ENCODE data around the gene GPRIN1. TPM values are rescaled to one million over a fixed set of nuclear protein-coding genes. Genes with fewer than 3 reads are reported as not detected.
"Not testable (repeated sequence)": the region's sequence is repeated elsewhere in the genome, so short reads cannot be mapped to it uniquely, and the experiment has no call there.

The GPRIN1 gene
- polyA plus RNA-seq, 3 donors from 2014 or later: 0.34 to 0.63 (median 0.46) TPM

GRCh38 chr5:176595386-176595943 lies 14.5 kb downstream of the GPRIN1 start:
- H3K4me3 Mint-ChIP-seq: no peak overlapping the region
- H3K27ac Mint-ChIP-seq: no peak overlapping the region
- peaks cover 0 to 11% (median 6%) of the 10 kb centered on the region in 3 donors for H3K27me3 Mint-ChIP-seq (ENCODE audit: low read depth in 3 of 3)

GRCh38 chr5:176594554-176594953 lies 15.4 kb downstream of the GPRIN1 start:
- Mint-ChIP-seq H3K4me1 (peaks cover 7% of the 10 kb centered on the region in 2 donors), H3K27ac (no peak overlapping the region), H3K9me3 (peaks cover 0 to 2% (median 0%) of the 10 kb centered on the region in 6 donors), H3K4me3 (peak overlapping the region in 1 of 5 donors; percentile 38), H3K27me3 (ENCODE audit: low read depth in 3 of 3) (peaks cover 0 to 11% (median 4%) of the 10 kb centered on the region in 3 donors), H3K36me3 (no peaks in the 10 kb centered on the region)
- no peak for DNase-seq

More at GRCh38 chr5:176595386-176595943, 14.5 kb downstream of the GPRIN1 start:
- DNase-seq: no peak
- H3K9me3 Mint-ChIP-seq: peaks cover 0 to 2% (median 0%) of the 10 kb centered on the region in 6 donors
- H3K36me3 Mint-ChIP-seq: no peaks in the 10 kb centered on the region
- peaks cover 7% of the 10 kb centered on the region in 2 donors for H3K4me1 Mint-ChIP-seq

DNA sequence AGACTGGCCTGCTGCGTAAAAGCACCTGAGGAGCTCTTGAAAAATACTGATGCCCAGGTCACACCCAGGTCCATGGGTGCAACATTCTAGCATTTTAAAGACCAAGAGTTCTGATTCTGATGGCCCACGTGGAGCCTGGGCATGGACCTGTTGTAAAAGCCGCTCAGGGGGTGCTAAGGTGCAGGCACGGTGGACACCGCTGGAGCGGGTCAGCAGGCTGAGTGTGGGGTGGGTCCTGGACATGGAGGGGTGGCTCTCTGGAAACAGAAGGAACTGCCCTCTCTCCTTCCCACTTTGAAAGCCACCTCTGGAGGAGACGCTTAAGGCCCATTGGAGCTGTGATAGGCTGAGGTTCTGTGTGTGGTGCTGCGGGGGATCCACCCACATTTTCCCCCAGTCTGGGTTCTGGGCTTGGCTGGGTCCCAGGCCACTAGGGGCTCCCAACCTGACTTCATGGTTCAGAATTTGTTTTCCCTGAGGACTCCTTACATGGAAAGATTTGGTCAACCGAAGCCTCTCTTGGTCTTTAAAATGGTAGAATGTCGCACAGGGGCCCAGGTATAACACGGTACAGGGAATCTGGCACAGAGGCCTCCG lies 16.6 kb downstream of the GPRIN1 start:
- H3K36me3 Mint-ChIP-seq: no peaks in the 10 kb centered on the region
- DNase-seq: no peak
- peaks cover 6 to 7% of the 10 kb centered on the region in 2 donors for H3K4me1 Mint-ChIP-seq
- peaks cover 0 to 2% (median 0%) of the 10 kb centered on the region in 6 donors for H3K9me3 Mint-ChIP-seq
- no peak overlapping the region for H3K4me3 Mint-ChIP-seq
- peaks cover 0 to 11% (median 3%) of the 10 kb centered on the region in 3 donors for H3K27me3 Mint-ChIP-seq (ENCODE audit: low read depth in 3 of 3)
- H3K27ac Mint-ChIP-seq: no peak overlapping the region

- Mint-ChIP-seq H3K4me1 (peaks cover 6 to 7% of the 10 kb centered on the region in 2 donors), H3K9me3 (peaks cover 0 to 2% (median 0%) of the 10 kb centered on the region in 6 donors), H3K27ac (no peak overlapping the region), H3K4me3 (no peak overlapping the region), H3K27me3 (ENCODE audit: low read depth in 3 of 3) (peaks cover 0 to 7% (median 2%) of the 10 kb centered on the region in 3 donors), H3K36me3 (no peaks in the 10 kb centered on the region)
- DNase-seq: no peak
These were observed 17.4 kb downstream of the GPRIN1 start for GRCh38 chr5:176592573-176592972.

DNA sequence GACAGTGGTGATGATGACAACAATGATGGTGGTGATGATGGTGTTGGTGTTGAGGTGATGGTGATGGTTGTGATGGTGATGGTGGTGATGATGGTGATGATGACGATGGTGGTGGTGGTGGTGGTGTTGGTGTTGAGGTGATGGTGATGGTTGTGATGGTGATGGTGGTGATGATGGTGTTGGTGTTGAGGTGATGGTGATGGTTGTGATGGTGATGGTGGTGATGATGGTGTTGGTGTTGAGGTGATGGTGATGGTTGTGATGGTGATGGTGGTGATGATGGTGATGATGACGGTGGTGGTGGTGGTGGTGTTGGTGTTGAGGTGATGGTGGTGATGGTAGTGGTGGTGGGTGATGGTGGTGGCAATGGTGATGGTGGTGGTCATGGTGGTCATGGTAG lies 18.3 kb downstream of the GPRIN1 start:
- H3K9me3 Mint-ChIP-seq; H3K4me3 Mint-ChIP-seq; DNase-seq; H3K27ac Mint-ChIP-seq; H3K27me3 Mint-ChIP-seq (ENCODE audit: low read depth in 3 of 3); H3K4me1 Mint-ChIP-seq; H3K36me3 Mint-ChIP-seq: not testable (repeated sequence)

DNA sequence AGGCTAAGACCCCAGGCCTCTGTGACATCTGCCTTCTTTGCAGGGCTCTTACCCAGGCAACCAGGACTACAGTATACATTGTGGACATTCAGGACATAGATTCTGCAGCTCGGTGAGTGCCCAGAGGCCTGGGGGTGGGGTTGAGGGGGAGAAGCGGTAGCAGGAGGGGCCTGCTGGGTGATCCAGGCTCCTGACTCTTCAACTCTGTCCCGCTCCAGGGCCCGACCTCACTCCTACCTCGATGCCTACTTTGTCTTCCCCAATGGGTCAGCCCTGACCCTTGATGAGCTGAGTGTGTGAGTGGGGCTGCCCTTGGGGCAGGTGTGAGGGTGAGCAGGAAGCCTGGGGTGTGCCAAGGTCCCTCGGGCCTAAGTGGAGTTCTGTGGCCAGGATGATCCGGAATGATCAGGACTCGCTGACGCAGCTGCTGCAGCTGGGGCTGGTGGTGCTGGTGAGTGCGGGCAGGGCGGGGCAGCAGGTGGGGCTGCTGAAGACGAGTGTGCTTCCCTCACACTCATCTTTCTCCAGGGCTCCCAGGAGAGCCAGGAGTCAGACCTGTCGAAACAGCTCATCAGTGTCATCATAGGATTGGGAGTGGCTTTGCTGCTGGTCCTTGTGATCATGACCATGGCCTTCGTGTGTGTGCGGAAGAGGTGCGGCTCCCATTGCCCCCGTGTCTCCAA lies 19.8 kb downstream of the GPRIN1 start:
- no peak overlapping the region for H3K27ac Mint-ChIP-seq
- H3K9me3 Mint-ChIP-seq: peaks cover 0 to 2% (median 0%) of the 10 kb centered on the region in 6 donors
- peaks cover 0 to 4% (median 2%) of the 10 kb centered on the region in 3 donors for H3K27me3 Mint-ChIP-seq (ENCODE audit: low read depth in 3 of 3)
- H3K36me3 Mint-ChIP-seq: no peaks in the 10 kb centered on the region
- H3K4me3 Mint-ChIP-seq: no peak overlapping the region
- H3K4me1 Mint-ChIP-seq: no peaks in the 10 kb centered on the region
- no peak for DNase-seq

DNA sequence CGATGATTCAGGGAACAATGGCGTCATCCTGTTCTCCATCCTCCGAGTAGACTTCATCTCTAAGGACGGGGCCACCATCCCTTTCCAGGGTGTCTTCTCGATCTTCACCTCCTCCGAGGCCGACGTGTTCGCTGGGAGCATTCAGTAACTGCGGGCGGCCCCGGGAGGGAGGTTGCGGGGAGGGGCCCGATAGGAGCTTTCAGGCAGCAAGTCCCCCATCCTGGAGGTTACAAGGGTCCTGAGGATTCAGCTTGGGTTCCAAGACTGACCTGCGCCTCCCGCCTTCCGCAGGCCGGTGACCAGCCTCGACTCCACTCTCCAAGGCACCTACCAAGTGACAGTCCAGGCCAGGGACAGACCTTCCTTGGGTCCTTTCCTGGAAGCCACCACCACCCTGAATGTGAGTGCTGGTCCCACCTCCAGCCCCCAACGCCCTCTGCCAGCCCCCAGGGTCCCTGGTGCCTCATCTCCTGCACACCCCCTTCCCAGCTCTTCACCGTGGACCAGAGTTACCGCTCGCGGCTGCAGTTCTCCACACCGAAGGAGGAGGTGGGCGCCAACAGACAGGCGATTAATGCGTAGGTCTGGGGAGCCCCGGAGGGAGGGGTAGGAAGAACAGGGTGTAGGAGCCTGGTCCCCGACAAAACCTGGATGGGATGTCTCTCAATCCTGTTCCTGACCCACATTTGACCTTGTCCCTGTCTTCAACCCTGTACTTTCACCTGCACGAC lies 20.8 kb downstream of the GPRIN1 start:
- no peaks in the 10 kb centered on the region for H3K36me3 Mint-ChIP-seq
- no peak for DNase-seq
- no peak overlapping the region for H3K4me3 Mint-ChIP-seq
- no peaks in the 10 kb centered on the region for H3K4me1 Mint-ChIP-seq
- H3K27ac Mint-ChIP-seq: no peak overlapping the region
- H3K27me3 Mint-ChIP-seq (ENCODE audit: low read depth in 3 of 3): peaks cover 0 to 4% (median 2%) of the 10 kb centered on the region in 3 donors
- H3K9me3 Mint-ChIP-seq: peaks cover 0 to 2% (median 0%) of the 10 kb centered on the region in 6 donors

DNA sequence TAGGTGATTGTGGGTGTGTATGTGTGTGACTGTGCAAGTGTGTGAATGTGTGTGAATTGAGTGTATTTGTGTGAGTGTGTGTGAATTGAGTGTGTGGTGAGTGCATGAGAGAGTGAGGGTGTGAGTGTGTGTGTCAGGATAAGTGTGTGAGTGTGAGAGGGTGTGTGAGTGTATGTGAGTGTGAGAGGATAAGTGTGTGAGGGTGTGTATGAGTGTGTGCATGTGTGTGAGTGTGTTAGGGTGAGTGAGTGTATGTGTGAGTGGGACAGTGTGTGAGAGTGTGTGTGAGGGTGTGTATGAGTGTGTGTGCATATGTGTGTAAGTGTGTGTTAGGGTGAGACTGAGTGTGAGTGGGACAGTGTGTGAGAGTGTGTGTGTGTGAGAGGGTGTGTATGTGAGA lies 21.7 kb downstream of the GPRIN1 start:
- no peak for DNase-seq
- no peaks in the 10 kb centered on the region for H3K27me3 Mint-ChIP-seq (ENCODE audit: low read depth in 3 of 3)
- peak overlapping the region in 1 of 6 donors; percentile 2 for H3K27ac Mint-ChIP-seq
- H3K4me1 Mint-ChIP-seq: no peaks in the 10 kb centered on the region
- H3K36me3 Mint-ChIP-seq: no peaks in the 10 kb centered on the region
- peaks cover 0 to 5% (median 0%) of the 10 kb centered on the region in 6 donors for H3K9me3 Mint-ChIP-seq
- no peak overlapping the region for H3K4me3 Mint-ChIP-seq

- H3K9me3 Mint-ChIP-seq: peaks cover 0 to 3% (median 0%) of the 10 kb centered on the region in 6 donors
- H3K27ac Mint-ChIP-seq: no peak overlapping the region
- H3K27me3 Mint-ChIP-seq (ENCODE audit: low read depth in 3 of 3): no peaks in the 10 kb centered on the region
- no peak overlapping the region for H3K4me3 Mint-ChIP-seq
- H3K4me1 Mint-ChIP-seq: no peaks in the 10 kb centered on the region
- H3K36me3 Mint-ChIP-seq: no peaks in the 10 kb centered on the region
- DNase-seq: no peak
These were observed 22.6 kb downstream of the GPRIN1 start for GRCh38 chr5:176587398-176587797.

- H3K4me3 Mint-ChIP-seq: no peak overlapping the region
- H3K9me3 Mint-ChIP-seq: peaks cover 0 to 3% (median 0%) of the 10 kb centered on the region in 6 donors
- H3K27me3 Mint-ChIP-seq (ENCODE audit: low read depth in 3 of 3): peaks cover 0 to 5% (median 0%) of the 10 kb centered on the region in 3 donors
- DNase-seq: no peak
- no peaks in the 10 kb centered on the region for H3K4me1 Mint-ChIP-seq
- H3K27ac Mint-ChIP-seq: no peak overlapping the region
- no peaks in the 10 kb centered on the region for H3K36me3 Mint-ChIP-seq
These were observed 26.9 kb downstream of the GPRIN1 start for GRCh38 chr5:176583076-176583475.

- no peak overlapping the region for H3K4me3 Mint-ChIP-seq
- H3K4me1 Mint-ChIP-seq: no peaks in the 10 kb centered on the region
- H3K27ac Mint-ChIP-seq: no peak overlapping the region
- H3K9me3 Mint-ChIP-seq: peaks cover 0 to 3% (median 0%) of the 10 kb centered on the region in 6 donors
- peaks cover 0 to 5% (median 0%) of the 10 kb centered on the region in 3 donors for H3K27me3 Mint-ChIP-seq (ENCODE audit: low read depth in 3 of 3)
- no peak for DNase-seq
- H3K36me3 Mint-ChIP-seq: no peaks in the 10 kb centered on the region
These were observed 28.6 kb downstream of the GPRIN1 start for GRCh38 chr5:176581361-176581760.

DNA sequence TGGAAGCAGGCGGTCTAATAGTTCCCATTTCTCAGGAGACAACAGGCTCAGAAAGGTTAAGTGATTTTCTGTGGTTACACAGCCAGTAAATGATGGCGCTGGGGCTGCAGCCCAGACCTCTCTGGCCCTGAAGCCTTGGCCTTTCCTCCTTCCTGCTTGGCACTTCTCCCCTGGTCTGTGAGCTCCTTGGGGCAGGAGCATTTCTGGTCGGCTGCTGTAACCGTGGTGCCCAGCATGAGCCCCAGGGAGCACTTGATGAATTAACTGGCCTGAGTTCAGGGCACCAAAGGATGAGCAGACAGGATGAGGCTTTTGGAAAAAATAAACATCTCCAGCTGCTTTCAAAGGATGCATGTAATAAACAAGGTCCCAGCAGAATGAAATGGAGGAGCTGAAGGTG lies 30.6 kb downstream of the GPRIN1 start:
- DNase-seq: no peak
- Mint-ChIP-seq H3K9me3 (peaks cover 0 to 3% (median 0%) of the 10 kb centered on the region in 6 donors), H3K27ac (no peak overlapping the region), H3K27me3 (ENCODE audit: low read depth in 3 of 3) (peaks cover 0 to 5% (median 2%) of the 10 kb centered on the region in 3 donors), H3K36me3 (no peaks in the 10 kb centered on the region), H3K4me3 (no peak overlapping the region), H3K4me1 (no peaks in the 10 kb centered on the region)

GRCh38 chr5:176578391-176578808 lies 31.6 kb downstream of the GPRIN1 start:
- DNase-seq: peak; percentile 31 to 42 (median 36)
- peaks cover 0 to 5% (median 2%) of the 10 kb centered on the region in 3 donors for H3K27me3 Mint-ChIP-seq (ENCODE audit: low read depth in 3 of 3)
- H3K27ac Mint-ChIP-seq: no peak overlapping the region
- no peak overlapping the region for H3K4me3 Mint-ChIP-seq
- H3K36me3 Mint-ChIP-seq: no peaks in the 10 kb centered on the region
- H3K4me1 Mint-ChIP-seq: peaks cover 0 to 1% of the 10 kb centered on the region in 2 donors
- no peaks in the 10 kb centered on the region for H3K9me3 Mint-ChIP-seq
